ENCODE data around the gene SUPT5H.
A peak's percentile ranks its signal among the peaks of the same experiment; 100 is the strongest.

SUPT5H gene

DNA sequence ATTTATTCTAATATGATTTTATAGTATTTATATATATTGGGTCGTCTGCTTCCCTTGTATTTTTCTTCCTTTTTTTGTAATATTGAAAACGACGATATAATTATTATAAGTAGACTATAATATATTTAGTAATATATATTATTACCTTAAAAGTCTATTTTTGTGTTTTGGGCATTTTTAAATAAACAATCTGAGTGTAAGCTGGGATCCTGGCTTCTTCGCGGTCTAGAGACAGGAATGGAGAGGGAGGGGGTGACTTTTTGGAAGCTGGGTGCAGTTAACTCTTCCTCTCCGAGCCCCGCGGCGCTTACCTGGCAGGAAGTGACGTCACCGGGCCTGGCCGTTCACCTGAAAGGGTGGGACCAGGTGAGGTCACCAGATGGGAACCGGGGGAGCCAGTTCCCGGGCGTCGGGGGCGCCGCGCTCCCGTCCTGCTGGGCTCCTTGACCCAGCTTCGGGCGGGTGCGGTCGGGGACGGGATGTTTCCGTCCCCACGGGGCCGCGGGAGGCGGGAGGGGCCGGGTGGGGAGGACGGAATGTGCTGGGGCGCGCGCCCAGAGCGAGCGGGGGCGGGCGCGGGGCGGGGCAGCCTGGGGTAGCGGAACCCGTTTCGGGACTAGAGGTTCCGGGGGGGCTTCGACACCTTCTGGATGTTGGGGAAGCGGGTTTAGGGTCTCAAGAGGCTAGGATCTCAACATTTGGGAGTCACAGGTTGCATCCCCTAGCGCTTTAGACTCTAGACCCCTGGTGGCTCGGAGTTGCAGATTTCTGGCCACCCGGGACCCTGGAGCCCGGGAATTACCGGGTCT, 36.0 kb upstream of the SUPT5H start:
- peak; percentile 60 to 89 for DNase-seq

DNA sequence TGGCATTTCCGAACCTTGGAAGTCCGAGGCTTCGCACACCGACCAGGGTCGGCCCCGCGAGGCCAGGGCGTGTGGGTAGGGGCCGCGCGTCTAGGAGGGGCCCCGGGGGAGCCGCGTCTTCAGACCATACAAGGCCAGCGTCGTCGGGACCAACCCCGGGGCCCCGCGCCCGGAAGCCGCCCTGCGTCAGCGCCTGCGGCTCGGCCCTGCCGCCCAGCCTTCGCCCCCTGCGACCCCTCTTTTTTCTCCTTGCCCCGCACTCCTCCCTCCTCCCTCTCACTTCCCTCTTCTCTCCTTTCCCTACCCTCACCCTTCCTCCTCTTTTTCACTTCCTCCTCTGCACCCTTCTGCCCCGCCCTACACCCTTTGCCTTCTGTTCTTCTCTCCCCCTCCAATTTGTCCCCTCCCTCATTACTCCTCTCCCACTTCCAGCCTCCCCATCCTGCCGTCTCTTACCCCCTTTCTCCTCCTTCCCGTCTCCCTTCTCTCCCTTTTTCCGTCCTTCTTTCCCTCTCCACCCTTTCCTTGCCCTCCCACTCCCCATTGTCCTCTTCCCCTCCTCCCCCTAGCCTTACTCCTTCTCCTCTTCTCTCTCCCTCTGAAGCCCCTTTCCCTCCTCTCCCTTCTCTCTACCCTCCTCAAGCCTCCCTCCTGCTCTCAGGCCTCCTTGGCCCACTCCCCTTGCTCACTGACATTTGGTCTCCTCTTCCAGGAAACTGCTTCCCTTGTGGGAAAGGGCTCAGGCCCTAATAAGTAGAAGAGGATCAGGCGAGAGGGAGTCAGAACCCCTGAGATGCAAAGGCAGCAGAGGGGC, 35.2 kb upstream of the SUPT5H start:
- DNase-seq, result no peak

DNA sequence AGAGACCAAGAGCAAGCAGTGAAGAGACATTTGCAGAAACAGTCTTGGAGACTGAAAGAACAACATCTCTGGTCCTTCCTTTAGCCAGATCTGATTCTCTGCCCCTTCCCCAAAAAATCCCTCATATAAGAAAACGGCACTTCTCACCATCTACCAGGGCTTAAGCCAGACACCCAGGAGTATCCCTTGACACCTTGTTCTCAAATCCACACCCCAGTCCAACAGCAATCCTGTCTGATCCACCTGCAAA, 34.6 kb upstream of the SUPT5H start:
- no peak for DNase-seq

DNA sequence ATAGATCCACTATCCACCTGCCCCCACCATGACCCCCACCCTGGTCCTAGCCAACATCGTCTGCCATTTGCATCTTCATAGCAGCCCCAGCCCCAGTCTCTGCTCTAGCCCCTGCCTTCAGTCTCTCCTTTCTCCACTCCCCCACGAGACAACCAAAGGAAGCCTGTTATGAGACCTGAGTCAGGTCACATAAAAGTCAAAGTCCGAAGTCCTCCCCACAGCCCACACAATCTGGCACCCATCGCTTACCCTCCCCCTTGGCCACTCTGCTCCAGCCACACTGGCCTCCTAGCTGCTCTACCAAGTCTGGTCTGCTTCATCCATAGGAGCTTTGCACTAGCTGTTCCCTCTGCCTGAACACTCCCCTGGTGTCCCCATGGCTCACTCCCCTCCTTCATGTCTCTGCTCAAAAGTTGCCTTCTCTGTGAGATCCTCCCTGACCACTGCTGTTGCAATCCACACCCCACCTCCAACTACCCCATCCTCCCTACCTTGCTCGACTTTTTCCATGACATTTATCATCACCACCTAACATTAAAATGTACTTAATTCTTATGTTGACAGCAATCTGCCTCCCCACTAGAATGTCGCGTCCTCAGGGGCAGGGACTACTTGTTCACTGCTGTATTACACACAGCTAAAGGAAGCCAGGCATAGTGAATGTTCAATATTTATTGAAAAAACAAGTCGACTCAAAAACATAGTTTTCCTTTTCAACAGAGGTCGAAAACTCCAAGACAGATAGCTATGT, 34.1 kb upstream of the SUPT5H start:
- DNase-seq, result no peak

DNA sequence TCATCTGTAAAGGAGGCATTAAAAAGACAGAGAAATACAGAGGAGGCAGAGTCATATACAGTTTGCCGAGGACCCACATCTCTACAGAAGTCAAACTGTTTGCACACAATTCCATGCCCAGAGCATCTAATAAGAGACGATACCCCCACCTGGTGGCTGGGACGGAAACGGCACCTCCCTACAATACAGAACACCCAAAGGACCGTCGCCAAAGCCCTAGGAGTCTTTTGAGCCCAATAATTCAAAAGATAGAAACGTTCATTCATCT, 33.6 kb upstream of the SUPT5H start:
- DNase-seq, result peak; percentile 88 to 99

DNA sequence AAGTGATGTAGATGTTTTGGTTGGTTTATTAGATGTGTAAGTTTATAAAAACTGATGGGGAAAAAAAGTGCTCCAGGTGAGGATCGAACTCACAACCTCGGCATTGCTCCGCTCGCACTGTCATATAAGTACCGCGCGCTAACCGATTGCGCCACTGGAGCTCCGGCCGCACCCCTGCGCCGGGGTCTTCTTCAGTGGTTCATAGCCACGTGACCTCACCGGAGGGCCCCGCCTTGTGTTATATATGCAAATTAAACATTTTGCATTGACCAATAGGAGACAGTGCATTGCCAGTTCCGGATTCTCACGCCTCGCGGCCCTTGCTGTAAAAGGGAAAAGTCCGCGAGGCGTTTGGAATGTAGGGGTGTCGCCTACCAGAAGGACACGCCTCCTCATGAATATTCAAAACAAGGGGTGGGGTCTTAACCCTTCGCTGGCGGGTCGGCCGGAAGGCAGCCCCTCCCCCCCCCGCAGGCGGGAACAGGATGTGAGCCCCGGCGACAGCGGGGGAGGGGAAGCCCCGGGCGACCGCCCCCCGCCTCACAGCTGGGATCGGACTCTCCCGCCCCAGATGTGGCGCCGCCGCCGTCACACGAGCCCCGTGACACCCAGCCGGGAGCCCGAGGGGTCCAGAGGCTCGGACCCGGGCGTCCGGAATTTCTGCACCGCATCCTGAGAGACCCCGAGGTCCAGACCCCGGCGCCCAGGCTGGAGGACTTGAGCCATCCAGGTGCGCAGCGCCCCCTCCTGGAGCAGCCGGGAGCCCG, 33.1 kb upstream of the SUPT5H start, which contains the start of gene PLEKHG2:
TSS of gene PLEKHG2 (plus strand) at position 570 of the 767 bp plus-strand sequence. CDS start 1,418 bp downstream, outside the sequence.
- DNase-seq, result peak; percentile 97 to 99

DNA sequence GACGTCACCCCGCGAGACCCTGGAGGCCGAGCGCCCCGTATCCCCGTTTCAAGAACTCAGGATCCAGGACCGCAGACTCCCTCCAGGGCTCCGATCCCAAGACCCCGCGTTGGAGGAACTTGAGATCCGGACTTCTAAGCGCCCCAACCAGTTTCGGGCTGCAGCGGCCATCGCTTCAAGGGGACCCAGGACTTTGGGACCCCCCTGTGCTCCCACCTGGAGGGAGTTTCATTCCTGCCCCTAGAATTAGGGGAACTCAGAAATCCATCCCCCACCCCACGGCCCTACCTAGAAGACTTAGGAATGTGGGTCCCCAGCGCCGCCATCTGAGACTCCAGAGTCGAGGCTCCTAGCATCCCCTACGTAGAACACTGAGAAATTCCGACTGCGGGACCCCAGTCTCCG, 32.5 kb upstream of the SUPT5H start:
- DNase-seq, result no peak

DNA sequence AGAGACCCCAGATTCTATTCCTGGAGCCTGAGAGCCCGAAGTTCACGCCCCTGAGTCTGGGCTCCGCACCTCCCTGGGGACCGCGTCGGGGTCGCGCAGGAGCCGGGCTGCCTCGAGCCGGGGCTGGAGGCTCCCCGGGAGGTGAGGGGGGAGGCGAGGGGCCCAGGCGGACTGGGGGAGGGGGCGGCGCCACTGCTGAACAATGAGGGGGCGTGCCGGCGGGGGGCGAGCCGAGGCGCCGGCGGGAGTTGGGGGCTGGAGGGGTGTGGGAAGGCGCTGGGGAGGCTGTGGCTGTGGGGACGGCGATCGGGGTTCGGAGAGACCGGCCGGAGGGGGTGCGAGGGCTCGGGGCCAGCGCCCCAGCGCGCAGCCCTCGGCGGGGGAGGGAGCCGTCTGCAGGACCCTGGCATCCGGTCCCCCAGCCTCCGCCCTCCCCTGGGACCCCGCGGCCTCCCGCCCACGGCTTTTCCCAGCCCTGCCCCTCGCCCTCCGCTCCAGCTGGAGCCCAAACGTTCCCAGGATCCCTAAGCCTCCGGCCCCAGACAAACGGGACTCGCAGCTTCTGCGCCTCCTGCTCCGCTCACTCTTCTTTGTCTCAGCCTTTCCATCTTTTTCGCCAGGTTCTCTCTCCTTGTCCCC, 32.0 kb upstream of the SUPT5H start:
- DNase-seq, result peak in 1 of 2 experiments; percentile 25

DNA sequence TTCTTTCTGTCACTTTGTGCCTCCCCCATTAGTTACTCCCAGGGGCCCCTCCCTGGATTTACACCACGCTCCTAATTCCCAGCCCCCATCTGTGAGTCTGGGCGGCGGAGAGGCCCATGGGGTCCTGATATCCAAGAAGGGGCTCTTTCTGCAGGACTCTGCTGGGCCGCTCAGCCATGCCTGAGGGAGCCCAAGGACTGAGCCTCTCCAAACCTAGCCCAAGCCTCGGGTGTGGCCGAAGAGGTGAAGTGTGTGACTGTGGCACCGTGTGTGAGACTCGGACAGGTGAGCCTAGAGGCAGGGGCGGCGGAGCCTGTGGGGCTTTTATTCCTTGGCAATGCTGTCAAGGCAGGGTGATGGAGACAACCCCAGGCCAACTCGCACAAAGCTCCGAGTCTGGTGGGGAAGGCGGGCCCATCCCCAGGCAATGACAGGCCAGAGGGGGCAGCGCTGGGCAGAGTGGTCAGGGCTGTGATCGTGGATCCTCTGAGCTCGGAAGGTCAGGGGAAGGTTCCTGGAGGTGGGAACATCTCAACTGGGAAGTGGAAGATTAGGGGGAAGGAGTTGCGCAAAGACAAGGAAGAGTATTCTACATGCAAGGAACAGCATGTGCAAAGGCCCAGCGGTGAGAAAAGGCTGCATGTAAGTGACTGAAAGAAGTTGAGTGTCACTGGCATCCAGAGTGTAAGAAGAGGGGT, 31.3 kb upstream of the SUPT5H start:
- DNase-seq, result no peak

DNA sequence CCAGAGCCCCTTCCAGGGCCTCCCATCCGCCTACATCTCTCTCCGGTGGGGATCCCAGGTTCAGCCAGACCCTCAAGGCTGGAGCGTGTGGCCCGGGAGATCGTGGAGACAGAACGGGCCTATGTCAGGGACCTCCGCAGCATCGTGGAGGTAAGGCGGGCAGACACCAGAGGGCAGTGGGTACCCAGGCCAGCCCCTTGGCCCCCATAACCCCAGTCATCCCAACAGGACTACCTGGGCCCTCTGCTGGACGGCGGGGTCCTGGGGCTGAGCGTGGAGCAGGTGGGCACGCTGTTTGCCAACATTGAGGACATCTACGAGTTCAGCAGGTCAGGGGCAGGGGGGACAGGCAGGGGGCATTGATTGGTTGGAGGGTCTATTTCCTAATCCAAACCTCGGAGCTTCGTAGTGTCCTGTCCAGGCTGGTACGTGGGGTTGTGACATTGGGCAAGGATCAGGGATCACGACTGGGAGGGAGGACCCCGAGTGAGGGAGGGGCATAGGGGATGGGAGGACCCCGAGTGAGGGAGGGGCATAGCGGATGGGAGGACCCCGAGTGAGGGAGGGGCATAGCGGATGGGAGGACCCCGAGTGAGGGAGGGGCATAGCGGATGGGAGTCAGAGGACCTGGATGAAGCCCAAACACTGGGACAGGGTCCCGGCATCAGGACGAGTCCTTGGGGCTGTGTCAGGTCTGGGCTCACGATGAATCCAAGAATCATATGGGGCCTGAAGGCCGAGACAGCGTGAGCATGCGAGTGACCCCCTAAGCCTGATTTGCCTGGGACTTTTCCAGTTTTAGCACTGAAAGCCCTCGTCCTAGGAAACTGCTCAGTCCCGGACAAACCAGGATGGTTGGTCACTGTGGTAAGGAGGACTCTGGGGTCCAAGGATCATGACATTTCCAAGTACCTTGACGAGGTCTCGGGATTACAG, 30.0 kb upstream of the SUPT5H start:
- no peak for DNase-seq

DNA sequence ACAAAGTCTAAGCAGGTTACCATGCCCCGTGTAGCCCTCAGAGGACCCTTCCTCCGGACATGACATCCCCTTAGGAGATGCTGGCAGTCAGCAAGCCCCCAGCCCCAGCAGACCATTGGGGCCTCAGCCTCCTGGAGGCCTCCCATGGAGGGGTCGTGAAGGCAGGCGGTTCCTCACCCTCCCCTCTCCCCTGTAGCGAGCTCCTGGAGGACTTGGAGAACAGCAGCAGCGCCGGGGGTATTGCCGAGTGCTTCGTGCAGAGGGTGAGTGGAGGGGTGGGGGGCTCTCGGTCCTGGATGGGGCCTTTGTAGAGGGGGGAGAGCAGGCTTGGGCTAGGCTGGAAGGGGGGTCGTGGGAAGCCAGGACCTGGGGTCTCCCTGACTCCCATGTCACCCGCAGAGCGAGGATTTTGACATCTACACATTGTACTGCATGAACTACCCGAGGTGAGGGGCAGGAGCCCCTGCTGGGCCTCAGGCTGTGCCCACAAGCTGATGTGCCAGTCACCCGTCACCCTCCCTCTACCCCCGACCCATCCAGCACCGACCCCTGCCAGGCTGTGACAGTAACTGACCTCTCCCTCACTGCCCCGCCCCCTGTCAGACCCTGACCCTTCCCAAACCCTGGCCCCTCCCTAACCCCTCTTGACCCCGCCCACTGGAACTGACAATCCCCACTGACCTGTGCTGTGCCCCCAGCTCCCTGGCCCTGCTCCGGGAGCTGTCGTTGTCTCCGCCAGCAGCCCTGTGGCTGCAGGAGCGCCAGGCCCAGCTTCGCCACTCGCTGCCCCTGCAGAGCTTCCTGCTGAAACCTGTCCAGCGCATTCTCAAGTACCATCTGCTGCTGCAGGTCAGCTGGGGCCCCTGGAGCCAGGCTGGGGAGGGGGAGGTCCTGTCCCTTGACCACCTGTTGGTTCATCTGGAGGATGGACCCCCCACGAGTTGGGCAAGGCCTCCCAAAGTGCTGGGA, 28.9 kb upstream of the SUPT5H start:
- no peak for DNase-seq

DNA sequence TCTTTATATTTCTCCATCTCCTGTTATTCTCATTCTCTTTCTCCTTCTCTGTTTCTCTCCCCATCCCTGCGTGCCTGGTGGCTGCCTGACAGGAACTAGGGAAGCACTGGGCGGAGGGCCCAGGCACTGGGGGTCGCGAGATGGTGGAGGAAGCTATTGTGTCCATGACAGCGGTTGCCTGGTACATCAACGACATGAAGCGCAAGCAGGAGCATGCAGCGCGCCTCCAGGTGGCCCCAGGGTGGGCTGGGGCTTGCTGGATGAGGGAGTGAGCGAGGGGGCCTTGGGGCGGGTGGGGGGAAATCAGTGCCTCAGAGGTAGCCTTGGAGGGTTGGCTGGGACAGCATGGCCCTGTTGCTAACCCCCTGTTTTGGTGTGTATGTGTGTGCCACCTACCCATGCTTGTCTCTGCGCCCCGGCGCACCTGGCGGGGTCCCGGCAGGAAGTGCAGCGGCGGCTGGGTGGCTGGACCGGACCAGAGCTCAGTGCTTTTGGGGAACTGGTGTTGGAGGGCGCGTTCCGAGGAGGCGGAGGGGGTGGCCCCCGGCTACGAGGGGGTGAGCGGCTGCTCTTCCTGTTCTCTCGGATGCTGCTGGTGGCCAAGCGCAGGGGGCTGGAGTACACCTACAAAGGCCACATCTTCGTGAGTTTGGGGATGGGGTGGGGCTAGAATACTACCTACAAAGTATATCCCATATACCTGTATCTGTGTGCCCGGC, 27.8 kb upstream of the SUPT5H start:
- DNase-seq, result no peak

DNA sequence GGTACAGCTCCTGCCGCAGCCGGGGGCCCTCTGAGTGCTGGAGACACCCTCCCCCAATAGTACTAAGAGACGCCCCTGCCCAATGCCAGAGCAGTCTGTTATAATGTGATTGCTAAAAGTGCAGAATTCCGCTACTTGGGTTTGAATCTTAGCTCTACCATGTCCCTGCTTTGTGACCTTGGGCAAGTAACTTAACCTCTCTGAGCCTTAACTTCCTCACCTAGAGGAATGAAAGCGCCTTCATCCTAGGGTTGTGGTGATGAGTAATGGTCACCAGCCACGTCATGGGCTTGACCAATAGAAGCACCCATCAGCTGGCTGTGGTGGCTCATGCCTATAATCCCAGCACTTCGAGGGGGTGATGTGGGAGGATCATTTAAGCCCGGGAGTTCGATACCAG, 26.4 kb upstream of the SUPT5H start:
- no peak for DNase-seq

DNA sequence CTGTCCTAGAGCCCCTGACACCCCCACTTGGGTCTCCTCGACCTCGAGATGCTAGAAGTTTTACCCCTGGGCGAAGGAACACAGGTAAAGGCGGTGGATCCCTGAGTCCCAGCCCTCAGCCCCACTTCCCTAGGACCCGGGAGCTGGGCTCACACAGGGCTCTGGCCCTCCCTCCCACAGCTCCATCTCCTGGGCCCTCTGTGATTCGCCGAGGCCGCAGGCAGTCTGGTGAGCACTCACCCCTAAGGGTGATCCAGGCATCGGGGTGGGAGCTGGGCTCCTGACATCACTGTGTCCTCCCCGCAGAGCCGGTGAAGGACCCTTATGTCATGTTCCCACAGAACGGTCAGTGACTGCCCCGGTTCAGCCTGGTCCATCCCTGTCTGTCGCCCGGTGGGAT, 24.6 kb upstream of the SUPT5H start:
- DNase-seq, result no peak

DNA sequence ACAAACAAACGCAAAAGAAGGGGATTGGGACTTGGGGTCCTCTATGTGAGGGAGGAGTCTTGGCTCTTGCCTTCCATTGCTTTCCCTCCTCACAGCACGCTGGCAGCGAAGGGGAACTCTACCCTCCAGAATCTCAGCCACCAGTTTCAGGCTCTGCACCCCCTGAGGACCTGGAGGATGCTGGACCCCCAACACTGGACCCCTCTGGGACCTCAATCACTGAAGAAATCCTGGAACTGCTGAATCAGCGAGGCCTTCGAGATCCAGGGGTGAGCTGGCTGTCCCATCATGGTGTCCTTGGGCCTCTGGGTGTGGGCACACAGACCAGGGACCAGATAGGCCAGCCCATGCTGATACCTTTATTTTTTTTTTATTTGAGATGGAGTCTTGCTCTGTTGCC, 23.4 kb upstream of the SUPT5H start:
- no peak for DNase-seq

DNA sequence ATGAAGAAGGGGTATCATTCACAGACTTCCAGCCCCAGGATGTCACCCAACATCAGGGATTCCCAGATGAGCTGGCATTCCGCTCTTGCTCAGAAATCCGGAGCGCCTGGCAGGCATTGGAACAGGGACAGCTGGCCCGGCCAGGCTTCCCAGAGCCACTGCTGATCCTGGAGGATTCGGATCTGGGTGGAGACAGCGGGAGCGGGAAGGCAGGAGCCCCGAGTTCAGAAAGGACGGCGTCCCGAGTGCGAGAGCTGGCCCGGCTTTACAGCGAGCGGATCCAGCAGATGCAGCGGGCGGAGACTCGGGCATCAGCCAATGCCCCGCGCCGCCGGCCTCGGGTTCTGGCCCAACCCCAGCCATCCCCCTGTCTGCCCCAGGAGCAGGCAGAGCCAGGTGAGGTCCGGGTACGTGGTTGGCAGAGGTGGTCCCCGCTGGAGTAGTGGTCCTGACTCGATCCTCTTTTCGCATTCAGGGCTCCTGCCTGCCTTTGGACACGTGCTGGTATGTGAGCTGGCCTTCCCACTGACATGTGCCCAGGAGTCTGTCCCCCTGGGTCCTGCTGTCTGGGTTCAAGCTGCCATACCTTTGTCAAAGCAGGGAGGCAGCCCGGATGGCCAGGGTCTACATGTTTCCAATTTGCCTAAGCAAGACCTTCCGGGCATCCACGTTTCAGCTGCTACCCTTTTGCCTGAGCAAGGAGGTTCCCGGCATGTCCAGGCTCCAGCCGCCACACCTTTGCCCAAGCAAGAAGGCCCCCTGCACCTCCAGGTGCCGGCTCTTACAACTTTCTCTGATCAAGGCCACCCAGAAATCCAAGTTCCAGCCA, 21.9 kb upstream of the SUPT5H start:
- DNase-seq, result no peak

DNA sequence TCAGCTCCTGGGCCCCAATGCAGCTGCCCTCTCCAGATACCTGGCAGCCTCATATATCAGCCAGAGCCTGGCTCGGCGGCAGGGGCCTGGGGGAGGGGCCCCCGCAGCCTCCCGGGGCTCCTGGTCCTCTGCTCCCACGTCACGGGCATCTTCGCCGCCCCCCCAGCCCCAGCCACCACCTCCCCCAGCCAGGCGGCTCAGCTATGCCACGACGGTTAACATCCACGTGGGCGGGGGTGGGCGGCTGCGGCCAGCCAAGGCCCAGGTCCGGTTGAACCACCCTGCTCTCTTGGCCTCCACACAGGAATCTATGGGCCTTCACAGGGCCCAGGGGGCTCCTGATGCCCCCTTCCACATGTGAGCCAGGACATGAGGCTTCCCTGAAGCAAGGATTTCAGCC, 20.4 kb upstream of the SUPT5H start:
- no peak for DNase-seq

DNA sequence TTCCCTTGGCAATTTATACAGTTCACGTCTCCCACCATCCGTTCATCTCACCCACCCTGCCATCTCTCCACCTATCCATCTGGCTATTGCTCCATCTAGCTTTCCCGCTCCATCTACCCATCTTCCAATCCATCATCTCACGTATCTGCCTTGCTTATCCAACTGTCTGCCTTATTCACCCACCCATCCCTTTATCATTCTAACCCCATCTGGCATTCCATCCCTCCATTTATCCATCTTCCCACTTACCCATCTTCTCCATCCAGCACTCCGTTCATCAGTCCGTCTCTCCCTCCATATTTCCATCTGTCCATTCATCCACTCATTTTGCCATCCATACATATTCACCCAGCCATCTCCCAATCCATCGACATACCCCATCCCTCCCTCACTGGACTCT, 19.6 kb upstream of the SUPT5H start:
- no peak for DNase-seq
